ENCODE measurements around the gene CCND2.

CCND2 gene

DNA sequence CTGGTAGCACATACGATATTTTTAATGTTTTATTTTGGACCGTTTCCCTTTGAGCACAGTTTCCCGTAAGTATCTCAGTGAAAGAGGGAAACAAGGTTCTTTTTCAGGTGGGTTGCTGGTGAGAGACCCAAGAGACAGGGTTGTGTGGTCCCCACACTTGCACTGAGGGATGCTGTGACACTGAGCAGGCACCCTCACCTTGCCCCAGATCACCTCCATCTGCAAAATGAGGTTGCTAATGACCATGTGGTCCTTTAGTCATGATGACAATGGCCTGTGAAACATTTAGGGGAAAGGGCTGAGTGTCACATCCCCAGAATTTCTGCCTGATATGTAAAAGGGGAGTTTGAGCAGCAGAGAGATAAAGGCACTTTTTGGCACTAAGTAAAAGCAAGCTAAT, 4.3 kb downstream of the CCND2 start:
- DNase-seq: no peak

DNA sequence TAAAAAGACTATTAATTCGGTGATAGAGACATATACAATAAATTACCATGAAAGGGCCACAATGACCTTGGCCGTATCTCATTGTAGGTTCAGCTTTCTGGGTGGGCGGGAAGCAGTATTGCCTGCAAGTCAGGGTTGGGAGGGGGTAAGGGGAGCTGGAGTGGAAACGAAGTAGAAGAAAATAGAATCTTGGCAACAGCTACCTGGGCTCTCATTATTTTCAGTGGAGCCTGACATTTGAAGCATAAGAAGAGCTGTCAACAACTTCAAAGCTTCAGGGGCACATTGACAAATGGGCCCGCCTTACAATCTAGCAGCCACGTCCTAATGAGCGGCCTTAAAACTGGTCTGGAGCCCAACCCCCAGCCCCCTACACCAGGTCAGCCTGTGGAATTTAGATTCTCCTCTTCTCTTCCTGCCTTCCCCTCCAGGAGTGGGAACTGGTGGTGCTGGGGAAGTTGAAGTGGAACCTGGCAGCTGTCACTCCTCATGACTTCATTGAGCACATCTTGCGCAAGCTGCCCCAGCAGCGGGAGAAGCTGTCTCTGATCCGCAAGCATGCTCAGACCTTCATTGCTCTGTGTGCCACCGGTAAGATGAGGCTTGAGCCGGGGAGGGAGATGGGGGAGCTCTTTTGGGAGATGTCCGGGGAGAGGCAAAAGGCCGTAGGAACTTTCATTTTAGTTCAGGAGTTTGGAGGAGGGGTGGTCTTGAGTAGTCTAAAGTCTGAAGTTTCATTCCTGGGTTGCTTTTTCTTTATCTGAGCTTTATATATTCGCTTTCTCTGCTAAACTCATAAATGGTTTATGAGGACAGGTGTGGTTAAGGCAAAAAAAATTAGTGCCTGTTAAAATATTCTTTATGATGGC, 5.0 kb downstream of the CCND2 start:
- no peak for DNase-seq

DNA sequence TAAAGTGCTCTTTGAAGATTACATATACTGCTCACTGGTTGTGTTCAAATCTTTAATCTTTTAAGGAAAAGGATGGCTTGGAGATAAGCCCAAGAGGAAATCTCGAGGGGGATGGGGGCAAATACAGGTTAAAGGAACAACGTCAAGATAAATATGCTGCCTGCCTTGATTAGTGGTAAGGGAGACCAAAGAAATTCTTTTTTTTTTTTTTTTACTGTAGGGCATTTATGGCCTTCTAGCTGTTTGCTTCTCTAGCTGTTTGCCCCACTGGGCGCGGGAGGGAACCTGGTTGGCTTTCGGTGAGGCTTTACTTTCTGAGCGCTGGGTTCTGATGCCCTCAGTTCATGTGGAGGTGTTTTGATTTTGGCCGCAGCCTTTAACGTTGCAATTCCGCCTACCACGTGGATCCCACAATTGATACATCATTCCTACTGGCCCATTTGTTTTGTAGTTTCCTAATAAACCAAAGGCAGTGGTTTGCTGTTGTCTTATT, 5.7 kb downstream of the CCND2 start:
- DNase-seq: no peak

DNA sequence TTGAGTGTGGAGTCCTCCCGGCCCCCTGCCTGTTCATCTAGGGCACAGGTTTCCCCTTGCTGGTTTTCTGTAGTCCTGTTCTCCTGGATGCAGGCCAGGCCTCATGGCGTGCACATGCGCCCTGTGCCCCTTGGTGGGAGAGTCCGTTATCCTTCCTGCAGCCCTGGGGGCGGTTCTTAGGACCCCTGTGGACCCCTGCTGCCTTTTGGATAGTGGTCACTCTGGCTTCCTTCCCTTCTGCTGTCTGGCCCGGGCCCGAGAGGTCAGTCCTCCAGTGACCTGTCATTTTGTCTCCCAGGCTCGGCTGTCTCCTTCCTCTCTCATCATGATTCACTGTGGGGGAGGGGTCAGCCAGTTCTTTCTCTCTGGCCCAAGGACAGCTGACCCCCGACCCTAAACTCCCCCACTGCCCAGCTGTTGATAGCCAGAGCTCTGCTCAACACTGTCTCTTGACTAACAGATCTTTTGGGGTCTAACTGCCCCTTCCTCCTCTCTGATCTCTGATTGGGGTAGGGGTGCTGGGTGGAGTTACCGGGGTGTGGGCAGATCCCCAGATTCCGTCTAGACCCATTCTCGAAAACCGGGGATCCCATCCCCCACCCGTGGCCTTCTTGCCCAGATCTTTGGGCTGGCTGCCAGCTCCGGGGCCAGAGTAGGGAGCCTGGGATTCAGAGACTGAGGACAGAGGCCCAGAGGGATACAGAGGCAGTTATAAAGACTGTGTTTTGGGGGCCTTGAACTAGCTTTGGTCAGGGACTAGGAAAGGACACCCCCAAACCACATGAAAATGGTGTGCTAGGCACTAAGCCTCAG, 7.0 kb downstream of the CCND2 start:
- DNase-seq: no peak

DNA sequence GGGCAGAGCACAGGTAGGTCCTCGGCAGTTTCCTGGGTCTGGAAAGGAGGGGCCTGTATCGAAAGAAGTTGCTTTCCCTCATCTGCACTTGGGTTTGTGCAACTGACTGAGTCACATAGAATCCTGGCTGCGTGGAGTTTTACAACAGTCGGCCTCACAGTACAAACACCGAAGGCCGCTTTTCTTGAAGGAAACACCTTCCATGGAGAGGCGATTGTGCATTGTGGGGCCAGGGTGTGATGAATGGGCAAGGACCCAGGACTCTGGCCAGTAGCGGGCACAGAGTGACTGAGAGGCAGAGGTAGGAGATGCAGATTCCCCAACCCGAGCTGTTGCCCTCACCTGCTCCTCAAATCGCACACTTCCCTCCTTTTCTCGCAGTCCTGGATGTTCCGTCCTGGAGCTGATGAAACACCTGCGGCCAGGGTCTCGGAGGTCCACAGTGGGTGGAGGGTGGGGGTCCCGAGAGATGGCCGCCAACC, 7.7 kb downstream of the CCND2 start:
- DNase-seq: no peak

DNA sequence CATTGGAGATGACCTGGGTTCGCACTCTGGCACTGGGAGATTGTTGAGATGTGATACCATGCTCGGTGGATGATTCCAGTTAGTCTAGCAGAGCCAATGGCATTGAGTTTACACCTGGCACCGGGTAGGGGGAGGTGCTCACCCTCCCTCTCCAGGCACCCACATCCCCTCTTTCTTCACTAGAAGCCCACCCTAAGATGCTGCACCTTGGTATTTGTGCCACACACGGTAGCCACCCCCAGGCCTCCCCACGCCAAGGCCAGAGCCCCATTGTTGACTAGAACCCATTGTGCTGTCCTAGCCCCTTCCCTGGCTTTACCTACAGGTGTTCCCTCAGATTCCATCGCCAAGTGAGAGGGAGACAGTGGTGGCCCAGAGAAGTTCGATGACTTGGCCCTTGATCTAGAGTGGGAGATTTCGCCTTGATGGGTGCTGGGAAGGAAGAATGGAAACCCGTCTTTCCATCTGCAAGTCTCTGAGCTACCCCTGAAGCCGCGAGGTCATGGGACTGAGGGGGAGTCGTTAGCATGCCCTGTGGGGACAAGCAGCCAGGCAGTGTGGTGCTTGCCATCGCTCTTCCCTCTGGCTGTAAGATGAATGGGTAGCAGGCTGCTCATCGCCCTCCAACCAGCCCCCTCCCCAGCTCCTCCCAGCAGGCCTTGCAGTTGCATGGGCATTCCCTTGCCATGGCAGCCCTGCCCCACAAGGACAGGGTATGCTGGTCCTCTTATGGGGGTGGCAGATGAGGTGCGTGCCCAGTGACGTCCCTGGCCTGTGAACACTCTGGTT, 8.7 kb downstream of the CCND2 start:
- DNase-seq: no peak

- no peak for DNase-seq
Measured at GRCh38 chr12:4282892-4283511, 9.4 kb downstream of the CCND2 start.

DNA sequence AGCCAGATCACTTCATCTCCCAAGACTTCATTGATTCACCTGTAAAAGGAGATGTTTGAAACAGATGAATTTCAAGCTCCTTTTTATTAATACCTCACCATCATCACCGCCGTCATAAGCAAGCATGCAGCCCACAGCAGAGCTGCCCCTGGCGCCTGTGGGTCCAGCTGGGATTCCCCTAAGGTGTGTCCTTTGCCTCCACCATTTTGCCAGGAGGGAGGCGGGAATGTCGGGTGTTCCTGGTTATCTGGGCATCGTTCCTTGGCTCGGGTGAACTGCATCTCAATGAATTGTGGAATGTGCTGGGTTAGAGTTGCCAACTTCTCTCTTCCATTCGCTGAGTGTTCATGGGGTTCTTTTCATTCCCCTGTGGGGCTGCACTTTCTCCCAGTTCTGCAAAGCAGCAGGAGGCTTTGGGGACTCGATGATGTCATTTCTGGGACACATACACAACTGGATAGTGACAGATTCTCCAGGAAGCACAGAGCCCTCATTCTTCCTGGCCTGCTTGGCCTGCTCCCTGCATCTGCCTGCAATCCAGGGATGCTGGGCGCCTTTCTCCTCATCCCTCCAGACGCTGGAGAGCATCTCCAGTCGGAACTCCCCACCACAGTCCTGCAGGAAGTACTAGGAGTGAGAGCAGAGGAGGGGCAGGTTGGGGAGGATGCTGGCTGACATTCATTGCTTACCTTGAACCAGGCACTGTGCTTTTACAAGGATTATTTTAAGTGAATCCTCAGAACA, 10.1 kb downstream of the CCND2 start:
- DNase-seq: no peak

GRCh38 chr12:4284306-4284705, 10.7 kb downstream of the CCND2 start:
- no peak for DNase-seq

DNA sequence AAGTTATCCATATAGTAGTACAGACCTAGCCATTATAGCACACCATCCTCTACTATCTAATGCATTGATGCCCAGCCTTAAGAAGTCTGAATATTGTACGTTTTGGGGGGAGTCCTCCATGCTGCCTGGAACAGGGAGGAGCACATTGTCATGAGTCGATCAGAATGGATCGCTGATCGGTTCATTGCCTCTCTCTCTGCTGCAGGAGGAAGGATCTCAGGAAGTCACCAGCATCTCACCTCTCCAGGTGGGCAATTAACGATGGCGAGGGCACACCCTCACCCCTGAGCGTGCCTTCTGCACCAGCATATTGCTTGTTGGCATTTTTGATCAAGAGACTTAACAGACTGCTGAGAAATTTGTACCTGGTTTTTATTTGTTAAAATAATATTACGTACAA, 11.5 kb downstream of the CCND2 start:
- no peak for DNase-seq

GRCh38 chr12:4286228-4286627, 12.7 kb downstream of the CCND2 start:
- DNase-seq: no peak

- no peak for DNase-seq
Measured at GRCh38 chr12:4286771-4287317, 13.3 kb downstream of the CCND2 start.

GRCh38 chr12:4287325-4288211, 14.0 kb downstream of the CCND2 start:
- DNase-seq: no peak

DNA sequence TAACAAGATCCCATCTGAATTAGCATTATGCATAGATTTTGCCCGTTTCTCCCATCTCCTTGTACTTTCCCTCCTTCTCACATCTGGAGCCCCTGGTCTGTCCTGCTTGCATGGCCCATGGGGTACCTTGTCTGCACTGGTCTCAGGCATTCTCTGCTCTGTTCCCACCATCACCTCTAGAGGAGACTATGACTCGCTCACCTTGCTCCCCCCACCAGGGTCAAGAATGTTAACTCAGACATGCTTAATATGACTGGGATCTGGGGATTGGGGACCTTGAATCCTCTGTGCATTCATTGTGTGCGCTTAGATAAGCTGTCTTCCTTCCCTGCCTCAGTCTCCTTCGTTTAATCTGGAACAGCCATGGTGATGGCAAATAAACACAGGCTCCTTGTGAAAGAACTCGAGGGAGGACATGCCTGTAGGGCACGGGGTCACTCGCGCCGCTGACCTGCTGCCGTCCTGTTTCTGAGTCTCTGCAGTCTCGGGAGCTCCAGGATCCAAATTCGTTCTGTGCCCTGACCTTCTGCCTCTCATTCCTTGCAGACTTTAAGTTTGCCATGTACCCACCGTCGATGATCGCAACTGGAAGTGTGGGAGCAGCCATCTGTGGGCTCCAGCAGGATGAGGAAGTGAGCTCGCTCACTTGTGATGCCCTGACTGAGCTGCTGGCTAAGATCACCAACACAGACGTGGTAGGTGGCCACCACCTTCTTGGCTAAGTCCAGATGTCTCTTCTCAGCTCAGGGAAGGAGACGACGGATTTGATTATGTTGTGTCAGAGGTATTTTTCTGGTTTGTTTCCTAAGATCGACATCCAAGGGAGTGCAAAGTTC, 15.0 kb downstream of the CCND2 start:
- DNase-seq: no peak

DNA sequence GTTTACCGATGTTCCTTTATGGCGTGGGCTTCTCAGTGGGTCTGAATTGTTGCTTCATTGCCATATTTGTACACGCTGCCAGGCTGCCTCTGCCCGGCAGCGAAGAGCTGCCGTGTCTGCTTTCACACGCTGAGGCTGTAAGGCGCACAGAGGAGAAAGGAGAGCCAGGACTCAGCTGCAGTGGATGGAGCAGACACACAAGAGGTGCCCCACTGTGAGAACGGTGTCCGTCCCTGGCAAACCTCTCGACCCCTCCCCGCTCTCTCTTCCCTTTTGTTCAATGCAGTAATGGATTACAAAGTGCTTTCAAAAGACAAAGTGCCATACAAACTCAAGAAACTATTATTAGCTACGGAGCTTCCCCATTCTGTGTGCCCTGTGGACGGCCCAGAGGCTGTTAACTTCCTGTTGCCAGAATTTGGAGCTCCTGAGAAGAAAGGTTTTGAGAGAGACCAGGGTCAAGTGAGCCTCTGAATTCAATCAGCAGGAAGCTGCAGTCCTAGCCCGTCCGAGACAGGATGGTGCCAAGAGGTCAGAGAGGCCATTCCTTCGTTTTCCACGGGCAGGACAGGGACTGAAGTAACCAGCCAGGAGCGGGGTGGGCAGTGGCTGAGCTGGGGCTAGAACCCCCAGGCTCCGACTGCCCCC, 15.8 kb downstream of the CCND2 start:
- no peak for DNase-seq

- DNase-seq: no peak
Measured at GRCh38 chr12:4289998-4290790, 16.6 kb downstream of the CCND2 start.

DNA sequence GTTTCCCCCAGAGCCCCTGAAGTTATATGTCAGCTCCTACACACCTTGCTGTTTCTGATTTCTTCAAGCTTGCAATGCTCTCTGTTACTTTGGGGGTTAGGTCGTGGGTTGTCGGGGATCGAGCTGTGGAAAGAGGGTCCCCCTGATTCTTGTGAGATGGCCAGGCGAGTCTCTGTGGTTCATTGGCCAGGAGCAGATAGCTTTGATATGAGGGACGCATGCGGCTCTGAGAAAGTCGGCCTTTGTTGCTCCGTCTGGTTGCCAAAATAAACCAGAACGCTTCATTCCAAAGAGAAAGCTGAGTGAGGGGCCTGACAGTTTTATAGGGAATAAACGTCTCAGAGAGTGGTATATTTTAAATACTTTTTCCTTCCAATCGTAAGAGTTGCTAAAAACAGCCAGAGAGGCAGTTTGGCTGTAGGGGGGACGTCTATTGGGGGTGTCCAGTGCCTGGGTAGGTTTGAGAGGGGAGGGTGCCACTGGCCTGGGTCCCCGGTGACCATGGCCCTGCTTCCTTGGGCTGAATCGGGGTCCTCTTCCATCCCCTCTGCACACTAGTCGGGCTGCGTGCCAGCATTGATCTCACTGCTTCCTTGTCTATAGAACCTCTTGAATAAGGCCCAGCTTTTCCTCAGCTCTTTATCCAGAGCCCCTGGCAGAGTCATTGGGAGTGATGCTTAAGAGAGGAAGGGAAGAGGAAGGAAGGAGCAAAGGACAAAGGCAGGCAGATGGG, 18.9 kb downstream of the CCND2 start:
- no peak for DNase-seq
